COLO829 (cell line): ENCODE results near the gene DNAJC21.
"Not testable (repeated sequence)": the region's sequence is repeated elsewhere in the genome, so short reads cannot be mapped to it uniquely, and the experiment has no call there.

ENCODE experiments used
- DNase-seq: peaks from one replicate; pipeline ENCODE4 v3.0.0; 2012; ENCODE audit warnings: low spot score

The DNAJC21 gene

DNA sequence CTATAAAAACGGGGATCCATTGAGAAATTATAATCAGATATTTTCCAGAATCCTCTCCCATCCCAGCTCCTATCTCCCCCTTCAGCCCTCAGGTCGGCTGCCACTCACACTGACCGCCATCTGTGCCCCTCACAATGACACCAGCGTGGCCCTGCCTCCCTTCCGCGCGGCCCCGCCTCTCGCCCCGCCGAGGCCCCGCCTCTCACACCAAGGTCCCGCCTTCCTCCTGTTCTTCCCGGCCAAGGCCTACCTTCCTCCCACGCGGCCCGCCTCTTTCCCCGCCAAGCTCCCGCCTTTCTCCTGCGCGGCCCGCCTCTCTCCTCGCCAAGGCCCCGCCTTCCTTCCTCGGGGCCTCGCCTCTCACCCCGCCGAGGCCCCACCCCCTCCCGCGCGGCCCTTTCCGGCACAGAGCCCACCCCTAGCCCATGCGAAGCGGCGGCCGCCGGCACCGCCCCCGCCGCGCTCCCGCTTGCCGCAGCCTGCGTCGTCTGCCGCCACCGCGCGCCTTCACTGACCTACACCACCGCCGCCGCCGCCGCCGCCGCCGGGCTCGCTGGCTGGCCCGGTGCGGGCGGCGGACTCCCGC is at the start of gene DNAJC21:
Gene DNAJC21, plus strand, starts transcription at position 426 of the 586 bp plus-strand sequence. CDS start 261 bp downstream, outside the sequence.
- peak; percentile 97 for DNase-seq

DNA sequence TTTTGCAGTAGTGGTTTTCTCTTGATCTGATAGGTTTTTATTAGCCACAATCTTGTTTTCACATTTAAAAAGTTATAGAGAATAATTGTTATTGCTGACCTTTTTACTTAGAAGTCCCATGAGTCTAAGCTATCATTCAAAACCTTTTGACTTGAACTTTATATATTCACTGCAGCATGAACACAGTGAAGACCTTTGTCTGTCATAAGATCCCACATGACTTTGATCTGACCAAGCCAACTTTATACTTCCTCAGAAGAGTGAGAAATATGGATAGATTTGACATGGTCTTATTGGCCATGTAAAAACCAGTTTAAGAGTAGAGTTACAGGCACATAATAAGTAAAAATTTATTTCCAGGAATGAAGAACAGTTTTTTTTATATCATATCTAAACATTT is 48.1 kb upstream of the DNAJC21 start:
- DNase-seq: peak; percentile 64

DNA sequence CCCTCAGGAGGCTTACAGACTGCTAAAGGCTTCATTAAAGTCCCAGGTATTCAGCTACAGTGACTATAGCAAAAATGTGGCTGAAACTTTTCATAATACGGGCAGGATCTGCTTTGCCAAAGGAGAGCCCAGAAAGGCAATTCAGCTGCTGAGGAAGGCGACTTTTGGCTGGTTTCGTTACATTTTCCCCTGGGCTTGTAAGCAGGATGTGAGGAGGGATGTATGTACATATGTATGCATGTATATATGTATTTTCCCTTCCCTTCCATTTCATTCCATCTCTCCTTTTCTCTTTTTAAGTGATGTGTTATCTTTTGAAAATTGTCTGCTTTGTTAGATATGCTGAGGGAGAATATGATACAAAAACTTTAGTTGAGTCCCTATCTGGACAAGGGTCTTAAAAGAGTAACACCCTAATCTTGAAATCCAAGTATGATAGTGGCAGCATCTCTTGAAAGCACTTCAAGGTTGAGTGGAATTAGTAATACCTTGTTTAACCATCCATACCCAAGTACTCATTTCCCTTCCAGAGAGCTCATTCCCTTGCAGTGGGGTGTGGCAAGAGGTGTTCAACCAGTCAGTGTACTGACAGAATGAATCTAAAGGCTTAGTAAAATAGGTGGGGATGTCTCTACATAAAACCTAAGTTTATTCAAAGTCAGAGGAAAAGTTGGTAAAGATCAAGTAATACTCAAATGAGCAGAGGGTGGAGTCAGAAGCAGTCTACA is 42.8 kb upstream of the DNAJC21 start:
- DNase-seq: no peak

DNA sequence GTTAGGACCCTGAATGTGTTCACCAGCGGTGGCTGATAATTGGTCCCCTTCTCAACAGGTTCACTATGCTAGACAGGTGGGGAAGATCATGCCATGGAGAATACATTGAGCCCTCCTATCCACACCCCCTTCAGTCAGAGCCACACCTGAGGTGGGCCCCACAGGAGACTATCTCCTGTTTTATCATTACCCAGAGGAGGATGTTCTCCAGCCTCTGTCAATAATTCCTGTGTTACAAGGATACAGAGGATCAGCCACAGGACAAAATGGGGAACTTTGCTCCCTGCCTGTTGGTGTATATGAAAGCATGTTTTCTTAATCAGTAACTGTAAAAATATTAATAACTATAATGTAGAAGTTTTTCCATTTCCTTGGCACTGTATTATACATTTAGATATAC is 40.0 kb upstream of the DNAJC21 start:
- DNase-seq: no peak

DNA sequence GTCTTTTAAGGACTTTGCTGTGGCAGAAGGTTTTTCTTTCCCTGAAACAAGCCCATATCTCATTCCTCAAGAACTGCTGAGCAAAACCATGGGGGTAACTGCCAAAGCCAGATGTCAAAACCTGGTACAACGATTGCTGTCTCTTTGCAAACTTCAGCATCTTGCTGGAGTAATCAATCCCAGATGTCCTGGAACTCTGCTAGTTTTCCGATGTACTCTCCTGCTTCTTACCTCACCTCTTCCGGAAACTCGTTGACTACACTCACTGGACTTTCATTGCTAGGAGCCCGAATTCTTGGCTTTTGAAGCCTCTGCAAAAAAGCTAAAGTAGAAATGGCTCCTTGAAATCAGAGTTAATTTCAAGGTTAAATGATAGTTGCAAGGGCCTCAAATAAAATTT is 37.4 kb upstream of the DNAJC21 start:
- no peak for DNase-seq

DNA sequence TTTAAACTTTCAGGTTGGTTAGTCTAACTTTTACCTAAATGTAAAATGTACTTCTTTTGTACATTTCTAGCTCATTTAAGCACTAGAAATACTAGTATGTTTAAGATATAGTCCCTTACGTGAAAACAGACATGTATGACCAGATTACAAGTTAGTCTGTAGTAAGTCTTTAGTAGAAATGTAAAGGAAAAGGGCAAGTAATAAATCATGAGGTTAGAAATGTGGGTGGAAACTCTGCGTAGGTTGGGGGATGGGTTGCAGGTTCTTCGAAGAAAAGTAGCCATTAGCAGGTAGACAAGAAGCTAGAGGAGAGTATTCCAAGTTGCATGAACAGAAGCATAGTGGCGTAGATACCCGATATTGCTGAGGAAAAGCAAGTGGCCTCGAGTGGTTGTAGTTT is 36.9 kb upstream of the DNAJC21 start:
- DNase-seq: no peak

DNA sequence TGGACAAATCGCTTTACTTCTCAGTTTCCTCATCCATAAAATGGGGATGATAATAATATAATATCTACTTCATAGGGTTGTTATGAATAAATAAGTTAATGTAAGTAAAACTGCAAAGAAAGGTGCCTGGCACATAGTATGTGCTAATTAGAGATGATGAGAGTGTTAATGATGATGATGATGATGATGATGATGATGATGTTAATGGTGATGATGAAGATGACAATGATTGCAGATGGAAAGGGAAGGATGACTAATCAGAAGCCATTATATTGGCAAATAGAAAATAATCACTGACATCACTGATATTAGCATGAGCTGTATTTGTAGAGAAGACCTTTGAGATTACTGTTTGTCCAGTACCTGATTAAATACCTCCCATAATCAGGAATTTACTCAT is 34.6 kb upstream of the DNAJC21 start:
- no peak for DNase-seq

DNA sequence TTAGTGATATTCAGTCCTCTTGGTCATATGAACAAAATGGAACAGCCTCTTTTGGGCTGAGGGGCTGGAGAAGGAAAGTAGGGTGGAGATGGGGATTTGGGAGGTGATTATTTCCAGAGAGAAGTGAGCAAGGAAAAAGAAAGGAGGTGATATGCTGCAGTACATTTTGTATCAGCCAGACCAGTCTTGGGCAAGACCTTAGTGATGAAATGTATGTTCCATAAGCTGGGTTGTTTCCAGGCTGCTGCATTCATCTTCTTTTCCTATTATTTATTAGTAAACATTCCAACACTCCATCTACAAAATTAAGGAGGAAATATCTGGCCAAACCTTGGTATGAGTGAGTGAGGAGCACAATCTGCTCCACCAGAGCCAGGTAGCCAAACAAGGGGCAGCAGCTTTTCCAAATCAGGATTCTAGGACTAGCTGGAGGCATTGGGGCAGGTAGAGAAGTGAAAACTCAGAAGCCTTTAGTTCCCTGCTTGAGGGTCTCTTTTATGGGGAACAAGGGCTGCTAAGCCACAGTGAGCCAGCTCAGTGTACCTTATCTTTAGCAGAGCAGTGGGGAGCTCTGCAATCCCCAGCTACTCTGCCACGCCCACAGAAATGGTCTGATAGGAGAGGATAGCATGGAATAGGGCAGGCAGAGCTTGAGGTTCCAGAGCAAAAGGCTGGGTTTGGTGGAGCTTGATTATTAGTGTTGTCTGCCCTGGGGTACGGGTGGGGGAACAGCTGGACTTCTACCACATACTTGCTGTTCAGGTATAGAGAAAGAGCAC is 33.5 kb upstream of the DNAJC21 start:
- no peak for DNase-seq

DNA sequence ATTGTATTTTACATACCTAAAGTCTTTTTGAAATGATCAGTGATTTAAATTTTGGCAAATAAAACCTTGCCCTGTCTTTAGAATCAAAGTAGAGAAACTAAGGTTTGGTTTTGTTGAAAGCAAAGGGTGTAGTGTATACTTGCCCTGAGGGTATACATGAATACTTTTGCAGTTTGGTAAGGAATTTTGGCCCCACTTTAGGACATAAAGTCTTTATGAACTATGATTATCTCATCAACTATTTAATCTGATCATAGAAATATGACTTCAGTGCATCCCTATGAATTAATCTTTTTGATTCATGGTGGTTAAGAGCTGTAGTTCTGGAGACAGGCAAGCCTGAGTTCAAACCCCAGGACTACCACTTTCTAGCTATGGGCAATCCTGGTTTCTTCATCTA is 31.7 kb upstream of the DNAJC21 start:
- DNase-seq: no peak

DNA sequence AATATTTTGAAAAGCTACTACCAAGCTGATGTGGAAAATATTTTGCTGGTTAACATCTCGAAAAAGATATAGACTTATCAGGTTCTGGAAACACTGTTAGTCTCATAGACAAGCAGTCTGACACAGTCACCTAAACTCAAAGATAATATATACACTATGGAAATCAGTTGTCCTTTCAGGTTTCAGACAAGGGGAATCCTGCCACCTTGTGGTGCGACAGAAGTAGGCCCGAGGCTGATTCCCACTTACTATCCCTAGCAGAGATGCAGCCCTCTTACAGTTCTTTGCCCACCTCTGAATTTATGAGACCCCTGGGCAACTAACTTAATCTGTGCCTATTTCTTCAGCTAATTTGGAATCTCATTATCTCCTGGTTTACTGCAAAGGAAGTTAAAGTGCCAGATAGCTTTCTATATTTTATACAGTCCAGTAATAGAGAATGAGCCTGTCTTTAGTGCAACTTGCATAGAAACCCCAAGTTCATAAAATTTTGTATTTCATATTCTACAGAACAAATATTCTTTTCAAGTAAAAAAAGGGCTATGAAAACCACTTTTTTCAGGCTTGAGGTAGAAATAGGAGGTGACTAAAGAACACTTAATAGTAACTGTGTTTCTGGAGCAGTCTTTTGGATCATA is 31.0 kb upstream of the DNAJC21 start:
- DNase-seq: peak; percentile 54

DNA sequence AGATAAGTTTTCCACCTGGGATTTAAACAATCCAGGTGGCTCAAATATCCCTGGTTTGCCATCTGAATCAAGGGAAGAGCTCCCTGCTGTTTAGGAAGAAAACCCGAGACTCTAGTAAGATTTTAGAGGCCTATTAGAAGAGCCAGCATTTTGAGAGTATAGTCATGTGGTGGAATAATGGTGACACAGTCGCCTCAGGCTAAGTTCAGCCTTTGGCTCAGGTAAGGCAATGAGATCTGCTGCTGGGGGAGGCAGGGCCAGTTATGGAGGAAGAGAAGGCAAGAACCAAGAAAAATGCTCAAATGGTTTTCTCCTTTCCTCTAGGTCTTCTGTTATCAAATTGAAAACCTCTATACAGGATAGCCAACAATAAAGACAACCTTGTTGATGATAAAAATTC is 30.3 kb upstream of the DNAJC21 start:
- DNase-seq: no peak

DNA sequence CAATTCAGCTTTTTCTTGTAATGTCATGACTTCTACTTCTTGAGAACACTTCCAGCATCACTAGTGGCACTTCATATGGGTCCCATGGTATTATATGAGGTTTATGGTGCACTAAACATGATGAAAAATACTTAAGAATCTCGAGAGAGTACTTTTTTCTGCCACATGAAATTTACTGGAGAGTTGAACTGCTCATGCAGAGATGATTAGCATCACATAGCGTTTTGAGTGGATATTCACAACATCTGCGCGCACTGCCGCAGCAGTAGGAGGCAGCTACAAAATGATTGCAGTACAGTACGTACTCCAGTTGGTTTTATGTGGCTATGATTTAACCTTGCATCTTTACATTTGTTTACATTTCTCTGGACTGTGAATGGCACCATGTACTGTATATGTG is 28.7 kb upstream of the DNAJC21 start:
- no peak for DNase-seq

DNA sequence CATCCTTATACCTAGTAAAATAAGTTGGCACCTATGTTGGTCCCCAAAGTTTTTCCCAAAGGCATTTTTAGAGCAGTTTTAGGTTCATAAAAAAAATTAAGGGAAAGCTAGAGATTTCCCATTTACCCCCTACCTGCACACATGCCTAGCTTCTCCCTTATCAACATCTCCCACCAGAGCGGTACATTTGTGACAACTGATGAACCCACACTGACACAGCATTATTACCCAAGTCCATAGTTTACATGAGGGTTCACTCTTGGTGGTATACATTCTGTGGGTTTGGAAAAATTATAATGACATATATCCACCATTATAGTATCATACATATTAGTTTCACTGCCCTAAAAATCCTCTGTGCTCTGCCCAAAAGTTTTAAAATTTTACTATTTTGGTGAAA is 26.1 kb upstream of the DNAJC21 start:
- no peak for DNase-seq

DNA sequence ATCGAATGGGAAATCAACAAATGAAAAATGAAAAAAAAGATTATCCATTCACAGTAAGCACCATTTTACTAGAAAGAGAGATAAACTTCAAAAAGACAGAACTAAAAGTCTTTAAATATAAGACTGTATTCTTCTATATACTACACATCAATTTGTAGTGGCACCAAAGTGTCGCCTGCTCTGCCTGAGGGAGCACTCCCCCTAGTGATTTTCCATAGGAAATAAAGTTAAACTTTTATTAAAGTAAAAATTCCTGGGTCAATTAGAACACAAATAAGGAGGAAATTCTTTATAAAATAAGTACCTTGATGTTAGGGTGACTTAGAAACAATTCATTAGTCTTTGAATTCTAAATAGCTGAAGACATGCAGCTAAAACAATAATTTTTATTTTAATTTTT is 23.8 kb upstream of the DNAJC21 start:
- DNase-seq: no peak

DNA sequence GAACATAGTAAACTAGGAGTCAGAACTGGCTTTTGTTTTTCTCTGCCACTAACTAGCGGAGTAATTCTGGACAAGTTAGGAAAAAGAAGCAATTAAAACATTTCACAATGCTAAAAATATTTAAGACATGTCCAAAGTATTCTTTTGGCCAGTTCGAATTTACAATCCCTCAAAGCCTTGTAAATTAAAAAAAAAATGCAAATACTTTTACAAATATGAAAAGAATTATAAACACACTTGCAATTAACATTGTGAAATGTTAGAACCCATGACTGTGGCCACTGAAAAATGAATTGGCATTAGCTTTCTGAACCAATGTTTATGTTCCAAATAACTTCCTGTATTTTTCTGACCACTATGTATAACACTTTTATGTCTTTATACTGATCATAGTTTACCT is 16.3 kb upstream of the DNAJC21 start:
- no peak for DNase-seq

DNA sequence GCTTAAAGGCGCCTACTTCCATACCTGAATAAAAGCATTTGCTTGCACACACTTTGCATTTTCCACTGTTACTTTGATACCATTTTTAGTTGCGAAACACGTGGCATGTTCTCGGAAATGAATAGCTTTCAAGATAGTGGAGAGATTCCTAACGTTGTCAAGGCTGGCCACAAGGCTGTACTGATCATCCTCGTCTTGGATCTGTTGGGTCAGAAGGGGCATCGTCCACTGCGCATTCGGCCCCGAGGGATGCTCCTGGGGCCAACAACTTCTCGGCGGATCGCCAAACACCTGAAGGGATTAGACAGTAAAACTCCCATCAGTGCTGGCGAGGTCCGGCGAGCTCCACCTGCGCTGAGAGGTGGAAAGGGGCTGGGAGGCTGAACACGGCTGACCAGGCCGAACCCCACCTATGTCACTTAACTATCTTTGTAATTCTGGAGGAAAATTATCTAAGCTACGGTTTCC is 14.7 kb upstream of the DNAJC21 start:
- no peak for DNase-seq

DNA sequence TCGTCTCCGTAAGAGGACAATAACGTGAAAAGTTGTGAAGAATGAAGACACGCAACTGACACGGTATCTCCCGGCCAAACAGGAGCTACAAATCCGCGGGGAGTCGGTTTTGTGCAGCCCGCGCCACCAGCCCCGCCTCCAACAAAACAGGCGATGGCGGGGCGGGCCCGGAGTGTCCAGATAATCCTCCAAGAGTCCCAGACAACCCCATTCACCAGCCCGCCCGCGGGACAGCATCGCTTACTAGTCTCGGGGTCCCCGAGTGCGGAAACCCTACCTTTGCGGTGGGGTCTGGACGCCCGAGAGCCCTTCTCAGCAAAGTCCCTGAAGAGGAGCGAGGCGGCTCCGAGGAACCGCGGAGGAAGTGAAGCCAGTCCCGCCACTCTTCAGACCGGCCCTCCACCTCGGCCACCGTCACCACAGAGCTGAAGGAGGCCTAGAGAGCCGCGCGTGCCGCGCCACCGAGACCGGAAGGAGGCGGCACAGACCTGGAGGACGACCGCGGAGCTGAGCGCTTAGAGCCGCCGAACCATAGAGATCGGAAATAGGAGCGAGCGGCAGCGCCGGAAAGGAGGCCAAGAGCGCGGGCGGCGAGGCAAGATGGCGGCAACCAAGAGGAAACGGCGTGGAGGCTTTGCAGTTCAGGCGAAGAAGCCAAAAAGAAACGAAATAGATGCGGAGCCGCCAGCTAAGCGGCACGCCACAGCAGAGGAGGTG is 14.1 kb upstream of the DNAJC21 start, which contains the start of the genes BRIX1 and RAD1:
Gene BRIX1, plus strand, starts transcription at position 573 of the 717 bp plus-strand sequence. Its CDS starts 28 bp downstream, at position 601.
Gene RAD1, minus strand, starts transcription at position 366 of the 717 bp plus-strand sequence. CDS start 612 bp downstream, outside the sequence.
- peak; percentile 68 for DNase-seq

DNA sequence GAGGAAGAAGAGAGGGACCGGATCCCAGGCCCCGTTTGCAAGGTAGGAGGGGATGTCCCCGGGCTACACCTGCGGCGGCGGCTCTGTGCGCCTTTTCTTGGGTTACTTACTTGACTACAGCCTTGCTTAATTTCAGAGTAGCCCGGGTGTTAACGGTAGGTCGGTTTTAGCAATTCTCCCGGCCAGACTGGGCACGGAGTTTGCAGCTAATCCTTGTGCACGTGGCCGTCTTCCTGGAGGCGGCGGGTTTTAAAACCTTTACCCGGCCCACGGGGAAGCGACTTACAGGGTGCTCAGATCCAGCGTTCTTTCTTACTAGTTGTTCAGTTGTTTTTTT is 13.5 kb upstream of the DNAJC21 start:
- no peak for DNase-seq

DNA sequence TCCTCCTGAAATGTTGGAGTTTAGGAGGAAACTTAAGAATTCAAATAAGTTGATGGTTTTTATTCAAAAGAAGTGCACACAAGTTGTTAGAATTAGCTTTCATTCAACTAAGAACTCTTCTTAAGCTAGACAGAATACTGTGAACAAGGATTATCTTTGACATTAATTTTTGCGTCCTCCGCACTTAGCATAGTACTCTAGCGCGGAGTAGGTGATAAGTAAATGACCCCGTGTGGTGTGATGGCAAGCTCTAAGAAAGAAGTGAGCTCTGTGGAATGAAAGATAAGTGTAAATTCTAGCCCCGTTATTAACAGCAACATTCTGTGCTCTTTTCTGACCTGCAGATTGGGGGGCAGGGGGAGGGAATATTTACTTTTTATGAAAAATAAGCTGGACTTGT is 12.8 kb upstream of the DNAJC21 start:
- no peak for DNase-seq

DNA sequence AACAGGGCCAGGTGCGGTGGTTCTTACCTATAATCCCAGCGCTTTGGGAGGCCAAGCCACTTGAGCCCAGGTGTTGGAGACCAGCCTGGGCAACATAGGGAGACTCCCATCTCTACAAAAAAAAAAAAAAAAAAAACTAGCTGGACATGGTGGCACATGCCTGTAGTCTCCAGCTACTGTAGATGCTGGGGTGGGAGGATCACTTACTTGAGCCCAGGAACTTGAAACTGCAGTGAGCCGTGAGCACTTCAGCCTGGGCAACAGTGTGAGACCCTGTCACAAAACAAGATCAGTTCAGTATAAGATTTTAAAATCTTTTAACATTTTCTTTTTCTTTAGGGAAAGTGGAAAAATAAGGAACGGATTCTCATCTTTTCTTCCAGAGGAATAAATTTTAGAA is 11.3 kb upstream of the DNAJC21 start:
- DNase-seq: no peak

DNA sequence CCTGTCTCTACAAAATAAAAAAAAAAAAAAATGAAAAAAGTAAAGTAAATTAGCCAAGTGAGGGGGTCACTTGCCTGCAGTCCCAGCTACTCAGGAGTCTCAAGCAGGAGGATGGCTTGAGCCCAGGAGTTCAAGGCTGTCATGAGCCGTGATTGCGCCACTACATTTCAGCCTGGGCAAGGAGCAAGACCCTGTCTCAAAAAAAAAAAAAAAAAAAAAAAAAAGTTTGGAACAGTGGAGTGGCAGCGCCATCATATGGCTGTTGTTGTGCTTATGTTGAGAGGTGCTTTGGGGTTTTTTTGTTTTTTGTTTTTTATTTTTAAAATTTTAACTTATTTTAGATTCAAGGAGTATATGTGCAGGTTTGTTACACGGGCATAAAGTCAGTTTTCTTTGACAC is 10.3 kb upstream of the DNAJC21 start:
- no peak for DNase-seq

DNA sequence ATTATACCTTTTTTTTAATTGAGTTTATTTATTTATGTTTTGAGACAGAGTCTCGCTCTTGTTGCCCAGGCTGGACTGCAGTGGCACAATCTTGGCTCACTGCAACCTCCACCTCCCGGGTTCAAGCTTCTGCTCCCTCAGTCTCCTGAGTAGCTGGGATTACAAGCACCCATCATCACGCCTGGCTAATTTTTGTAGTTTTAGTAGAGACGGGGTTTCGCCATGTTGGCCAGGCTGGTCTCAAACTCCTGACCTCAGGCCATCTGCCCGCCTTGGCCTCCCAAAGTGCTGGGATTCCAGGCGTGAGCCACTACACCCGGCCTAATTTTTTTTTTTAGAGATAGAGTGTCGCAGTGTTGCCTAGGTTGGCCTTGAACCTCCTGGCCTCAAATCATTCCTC is 6.1 kb upstream of the DNAJC21 start:
- DNase-seq: not testable (repeated sequence)
